HG03175 (cell line): Measurements from ENCODE around the gene RNF123.

Experiments
- ATAC-seq: cut with Tn5 transposase; IDR thresholded peaks from one replicate; pipeline ENCODE4 v1.9.1; 2021; ENCODE audit warnings: mild to moderate bottlenecking, moderate library complexity; ENCODE audit not compliant: unreplicated experiment

The RNF123 gene

GRCh38 chr3:49689046-49689907 is at the start of gene RNF123, which contains the start of gene MST1:
Gene RNF123 (plus strand): TSS chr3:49689557. CDS start chr3:49691166, 1,609 bp downstream.
Gene MST1 (minus strand): TSS chr3:49689474. CDS start chr3:49688691, 783 bp downstream.
- ATAC-seq, result peak; percentile 68

- no peak for ATAC-seq
Measured at GRCh38 chr3:49641292-49641691, 48.1 kb upstream of the RNF123 start.

GRCh38 chr3:49641921-49642707 is 47.2 kb upstream of the RNF123 start:
- no peak for ATAC-seq

GRCh38 chr3:49642708-49643145 is 46.6 kb upstream of the RNF123 start:
- no peak for ATAC-seq

GRCh38 chr3:49644684-49645083 is 44.7 kb upstream of the RNF123 start:
- no peak for ATAC-seq

- ATAC-seq, result no peak
Measured at GRCh38 chr3:49646236-49646635, 43.1 kb upstream of the RNF123 start.

- ATAC-seq, result no peak
Measured at GRCh38 chr3:49647741-49648140, 41.6 kb upstream of the RNF123 start.

- no peak for ATAC-seq
Measured at GRCh38 chr3:49648354-49649019, 40.9 kb upstream of the RNF123 start.

- no peak for ATAC-seq
Measured at GRCh38 chr3:49649576-49649975, 39.8 kb upstream of the RNF123 start.

GRCh38 chr3:49650177-49650576 is 39.2 kb upstream of the RNF123 start:
- no peak for ATAC-seq

- no peak for ATAC-seq
Measured at GRCh38 chr3:49650637-49651036, 38.7 kb upstream of the RNF123 start.

GRCh38 chr3:49652218-49652902 is 37.0 kb upstream of the RNF123 start:
- ATAC-seq, result no peak

- ATAC-seq, result no peak
Measured at GRCh38 chr3:49652903-49653415, 36.4 kb upstream of the RNF123 start.

- no peak for ATAC-seq
Measured at GRCh38 chr3:49653621-49654020, 35.7 kb upstream of the RNF123 start.

GRCh38 chr3:49654176-49654825 is 35.1 kb upstream of the RNF123 start:
- ATAC-seq, result no peak

GRCh38 chr3:49654955-49655556 is 34.3 kb upstream of the RNF123 start:
- no peak for ATAC-seq

GRCh38 chr3:49655731-49656285 is 33.5 kb upstream of the RNF123 start:
- ATAC-seq, result no peak

GRCh38 chr3:49656541-49657112 is 32.7 kb upstream of the RNF123 start:
- ATAC-seq, result no peak
